ENCODE measurements around the gene MANSC1. TPM values are rescaled to one million over a fixed set of nuclear protein-coding genes. Genes with fewer than 3 reads are reported as not detected.

The MANSC1 gene
- total and polyA plus RNA-seq, 2 of the 13 experiments (the other 11 are each of a cell fraction or from before 2014, with no cell fraction given): 1.9 to 4.2 TPM

GRCh38 chr12:12336049-12336411 lies 14.0 kb downstream of the MANSC1 start (continued):
- TF ChIP-seq NFAT5 (CRISPR knock-in tag; IDR thresholded peaks at IDR 0.05) (no peak), SOX5 (CRISPR knock-in tag; IDR thresholded peaks at IDR 0.05; ENCODE audit: borderline replicate concordance) (peak; percentile 33; the same call in 1 of the 2 replicates), NCOA2 (CRISPR knock-in tag; IDR thresholded peaks at IDR 0.05) (peak; percentile 23; the same call in 1 of the 2 replicates), ZNF430 (CRISPR knock-in tag; IDR thresholded peaks at IDR 0.05) (0 out of 2 replicates have a peak, but pooled peaks have one; percentile 45), PHF5A (CRISPR knock-in tag; IDR thresholded peaks at IDR 0.05; ENCODE audit: low read depth, unreplicated experiment) (no peak), PATZ1 (CRISPR knock-in tag; IDR thresholded peaks at IDR 0.05) (peak; percentile 63), ZGPAT (CRISPR knock-in tag; IDR thresholded peaks at IDR 0.05) (0 out of 2 replicates have a peak, but pooled peaks have one; percentile 39), GATAD2A (CRISPR knock-in tag; IDR thresholded peaks at IDR 0.05) (peak; percentile 70), RNF2 (conservative IDR thresholded peaks at IDR 0.05; ENCODE audit: low read depth) (no peak), SMARCC2 (IDR thresholded peaks at IDR 0.05) (no peak), ZNF121 (CRISPR knock-in tag; IDR thresholded peaks at IDR 0.05) (no peak), SIX1 (CRISPR knock-in tag; IDR thresholded peaks at IDR 0.05; ENCODE audit: borderline replicate concordance) (peak; percentile 57; the same call in 1 of the 2 replicates), XRCC5 (optimal IDR thresholded peaks at IDR 0.05; ENCODE audit: low read length) (no peak), HDAC1 (CRISPR knock-in tag; IDR thresholded peaks at IDR 0.05) (0 out of 2 replicates have a peak, but pooled peaks have one; percentile 15), PHB2 (IDR thresholded peaks at IDR 0.05; ENCODE audit: partially characterized antibody) (no peak), ZNF331 (CRISPR knock-in tag; IDR thresholded peaks at IDR 0.05) (0 out of 2 replicates have a peak, but pooled peaks have one; percentile 23)

Measured in HepG2 (cell line).